SU-DHL-6 (cell line): Measurements from ENCODE around the gene AGAP5.

ENCODE experiments used
- H2AFZ ChIP-seq: fragments of 200-600 bp; sonication (generic); 2 replicates; pipeline ENCODE4 v1.6.1; 2014; ENCODE audit warnings: low read depth, mild to moderate bottlenecking, moderate library complexity, mixed read lengths, antibody characterized with exemption, low read length; ENCODE audit not compliant: severe bottlenecking
- H3F3A ChIP-seq: fragments of 200-600 bp; shearing (Covaris generic); 2 replicates; pipeline ENCODE4 v1.6.0; 2016; ENCODE audit warnings: antibody characterized with exemption, mild to moderate bottlenecking; ENCODE audit not compliant: insufficient read depth
- H3K27ac ChIP-seq: fragments of 200-600 bp; sonication (generic); 2 replicates; pipeline ENCODE4 v1.5.1; 2016; ENCODE audit warnings: low read depth, mild to moderate bottlenecking, low read length, moderate library complexity, mixed read lengths
- H3K27me3 ChIP-seq: fragments of 200-600 bp; sonication (generic), shearing (Covaris generic); 2 replicates; pipeline ENCODE4 v1.6.0; 2014; ENCODE audit warnings: mild to moderate bottlenecking, low read length
- H3K36me3 ChIP-seq: fragments of 200-600 bp; sonication (generic); 2 replicates; pipeline ENCODE4 v1.6.1; 2014; ENCODE audit warnings: mild to moderate bottlenecking, low read length, mixed read lengths
- H3K4me2 ChIP-seq: fragments of 300-600, 200-600 bp; shearing (Covaris generic), sonication (generic); 2 replicates; pipeline ENCODE4 v1.6.0; 2014; ENCODE audit warnings: low read length, low read depth, mild to moderate bottlenecking; ENCODE audit not compliant: poor library complexity, severe bottlenecking
- H3K4me3 ChIP-seq: fragments of 200-600 bp; sonication (generic); 2 replicates; pipeline ENCODE4 v1.5.1; 2014; ENCODE audit warnings: antibody characterized with exemption, low read length, mild to moderate bottlenecking, mixed read lengths; ENCODE audit not compliant: insufficient read depth, poor library complexity, severe bottlenecking
- H3K79me2 ChIP-seq: fragments of 200-600 bp; sonication (generic); 2 replicates; pipeline ENCODE4 v1.6.1; 2014; ENCODE audit warnings: mild to moderate bottlenecking, low read length, moderate library complexity; ENCODE audit not compliant: insufficient read depth
- H3K9ac ChIP-seq: fragments of 200-600 bp; sonication (generic); 2 replicates; pipeline ENCODE4 v1.7.0; 2014; ENCODE audit warnings: mild to moderate bottlenecking, low read length
- H3K9me2 ChIP-seq: fragments of 200-600 bp; sonication (generic); replicated peaks from 2 replicates; pipeline ENCODE4 v1.6.1; 2014; ENCODE audit warnings: low read length; ENCODE audit not compliant: insufficient read depth
- H3K9me3 ChIP-seq: fragments of 200-600 bp; sonication (generic); 2 replicates; pipeline ENCODE4 v1.6.1; 2014; ENCODE audit warnings: low read length, mixed read lengths; ENCODE audit not compliant: insufficient read depth
- H4K20me1 ChIP-seq: fragments of 200-600 bp; sonication (generic); 2 replicates; pipeline ENCODE4 v1.6.1; 2014; ENCODE audit warnings: low read depth, mild to moderate bottlenecking, antibody characterized with exemption, low read length, moderate library complexity, mixed read lengths
- CTCF ChIP-seq: fragments of 200-600 bp; sonication (generic); IDR thresholded peaks from one replicate; pipeline ENCODE4 v1.5.1; 2017; ENCODE audit warnings: antibody characterized with exemption, mild to moderate bottlenecking, low read length, moderate library complexity; ENCODE audit not compliant: insufficient read depth, poor library complexity, severe bottlenecking
- EZH2phosphoT487 ChIP-seq: fragments of 200-600 bp; sonication (generic), shearing (Covaris generic); conservative IDR thresholded peaks from 2 replicates; pipeline ENCODE4 v1.6.1; 2018; ENCODE audit warnings: mild to moderate bottlenecking, antibody characterized with exemption, low read length, moderate library complexity, mixed read lengths

AGAP5 gene

DNA sequence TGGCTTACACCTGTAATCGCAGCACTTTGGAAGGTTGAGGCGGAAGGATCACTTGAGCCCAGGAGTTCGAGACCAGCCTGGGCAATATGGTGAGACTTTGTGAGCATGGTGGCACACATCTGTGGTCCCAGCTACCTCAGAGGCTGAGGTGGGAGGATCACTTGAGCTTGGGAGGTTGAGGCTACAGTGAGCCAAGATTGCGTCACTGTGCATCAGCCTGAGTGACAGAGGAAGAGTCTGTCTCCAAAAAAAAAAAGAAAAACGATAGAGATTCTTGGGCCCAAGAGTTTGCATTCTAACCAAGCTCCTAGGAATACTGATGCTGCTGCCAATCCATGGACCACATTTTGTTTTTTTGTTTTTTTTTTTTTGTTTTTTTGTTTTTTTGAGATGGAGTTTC lies 68.7 kb downstream of the AGAP5 start:
- H2AFZ ChIP-seq, result no peak overlapping the region
- no peak overlapping the region for H3K4me2 ChIP-seq
- TF ChIP-seq EZH2phosphoT487 (no peak), CTCF (no peak)

GRCh38 chr10:73628405-73628804 lies 69.5 kb downstream of the AGAP5 start:
- no peaks in the 10 kb centered on the region for H3K9me2 ChIP-seq
- H3K27ac ChIP-seq, result no peak overlapping the region
- no peak overlapping the region for H3K9ac ChIP-seq
- no peak overlapping the region for H3K4me2 ChIP-seq
- H3F3A ChIP-seq, result peaks cover 4% of the 10 kb centered on the region; the same call in 1 of the 2 replicates
- H2AFZ ChIP-seq, result no peak overlapping the region
- no peak overlapping the region for H3K4me3 ChIP-seq
- no peaks in the 10 kb centered on the region for H3K9me3 ChIP-seq
- H4K20me1 ChIP-seq, result no peaks in the 10 kb centered on the region
- no peaks in the 10 kb centered on the region for H3K36me3 ChIP-seq
- TF ChIP-seq CTCF (no peak), EZH2phosphoT487 (no peak)
- no peaks in the 10 kb centered on the region for H3K79me2 ChIP-seq
- no peaks in the 10 kb centered on the region for H3K27me3 ChIP-seq

More for the DNA sequence above, 68.7 kb downstream of the AGAP5 start:
- H3K79me2 ChIP-seq, result no peaks in the 10 kb centered on the region
- no peaks in the 10 kb centered on the region for H3K9me3 ChIP-seq
- H3K9me2 ChIP-seq, result no peaks in the 10 kb centered on the region
- H3K27ac ChIP-seq, result no peak overlapping the region
- no peaks in the 10 kb centered on the region for H3K36me3 ChIP-seq
- no peak overlapping the region for H3K4me3 ChIP-seq
- H3K27me3 ChIP-seq, result no peaks in the 10 kb centered on the region
- H3F3A ChIP-seq, result peaks cover 4% of the 10 kb centered on the region; the same call in 1 of the 2 replicates
- H4K20me1 ChIP-seq, result no peaks in the 10 kb centered on the region
- no peak overlapping the region for H3K9ac ChIP-seq

DNA sequence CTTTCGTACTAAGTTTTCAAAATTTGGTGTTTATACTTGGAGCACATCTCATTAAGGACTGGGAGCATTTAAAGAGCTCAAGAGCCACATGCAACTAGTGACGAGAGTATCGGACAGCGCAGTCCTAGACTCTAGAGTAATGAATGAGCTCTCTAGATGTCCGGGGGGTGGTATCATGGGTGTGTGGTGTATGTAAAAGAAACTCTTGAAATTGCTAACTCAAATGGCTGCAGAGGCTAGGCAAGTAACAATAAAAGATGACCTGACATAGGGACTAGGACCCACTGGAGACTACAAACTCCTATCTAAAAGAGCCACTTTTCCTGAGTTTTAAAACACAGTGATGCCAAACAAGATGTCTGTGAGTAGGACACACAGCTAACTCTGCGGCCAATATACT lies 70.6 kb downstream of the AGAP5 start:
- Histone ChIP-seq H2AFZ (no peak overlapping the region), H3F3A (peaks cover 4% of the 10 kb centered on the region; the same call in 1 of the 2 replicates), H3K4me2 (no peak overlapping the region), H3K27me3 (no peaks in the 10 kb centered on the region), H3K79me2 (no peaks in the 10 kb centered on the region), H4K20me1 (no peaks in the 10 kb centered on the region), H3K27ac (no peak overlapping the region), H3K9me3 (no peaks in the 10 kb centered on the region), H3K9me2 (no peaks in the 10 kb centered on the region), H3K4me3 (no peak overlapping the region), H3K36me3 (no peaks in the 10 kb centered on the region), H3K9ac (no peak overlapping the region)
- no peak for TF ChIP-seq CTCF
